NCI-H446 treated with DMSO at 0.1 percent for 48 hours (cell line): ENCODE results near the gene RNU6-8.
A peak's percentile ranks its signal among the peaks of the same experiment; 100 is the strongest.

Source experiments
- DNase-seq: peaks from one replicate; lab custom pipeline; 2025; lab: John Stamatoyannopoulos, UW

Gene RNU6-8

DNA sequence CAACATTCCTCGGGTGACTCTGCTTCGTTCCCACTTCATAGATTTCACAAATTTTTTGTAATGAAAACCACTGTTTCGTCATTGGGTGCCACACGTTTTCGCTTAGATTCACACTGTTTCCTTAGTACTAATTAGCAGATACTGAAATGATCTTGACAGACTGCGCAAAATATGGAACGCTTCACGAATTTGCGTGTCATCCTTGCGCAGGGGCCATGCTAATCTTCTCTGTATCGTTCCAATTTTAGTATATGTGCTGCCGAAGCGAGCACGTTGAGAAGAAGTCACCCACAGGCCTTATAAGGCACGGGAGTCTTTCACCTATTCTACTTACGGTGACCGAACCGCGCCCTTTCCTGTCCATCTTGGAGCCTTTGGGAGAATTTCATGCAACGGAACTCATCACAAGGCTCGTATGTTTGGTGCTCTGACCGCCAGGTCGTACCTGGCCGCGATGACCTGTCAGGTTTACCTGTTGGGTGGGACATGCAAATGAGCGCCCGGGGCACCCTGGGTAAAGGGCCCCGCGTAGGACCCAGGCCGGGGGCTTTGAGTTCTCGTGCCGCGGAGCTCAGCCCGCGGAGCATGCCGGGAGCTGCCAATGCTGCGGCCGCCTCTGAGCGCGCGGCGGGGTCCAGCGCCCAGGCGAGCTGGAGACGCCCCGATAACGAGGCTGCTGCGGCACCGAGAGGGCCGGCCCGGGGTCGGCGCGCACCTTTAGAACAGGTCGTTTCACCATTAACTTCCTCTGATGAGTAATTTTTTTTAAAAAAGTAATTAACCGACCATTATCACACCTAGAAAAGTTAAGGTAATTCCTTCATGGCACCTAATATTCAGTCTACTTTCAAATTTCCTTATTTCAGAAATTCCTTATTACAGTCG is at the start of gene RNU6-8:
Gene RNU6-8 (minus strand): TSS at position 272 of the 885 bp plus-strand sequence.
- peak; percentile 85 for DNase-seq

- DNase-seq, result peak; percentile 79
Measured at GRCh38 chr14:32252030-32252670, 49.1 kb upstream of the RNU6-8 start.

- DNase-seq, result no peak
Measured at GRCh38 chr14:32251530-32251929, 48.5 kb upstream of the RNU6-8 start.

DNA sequence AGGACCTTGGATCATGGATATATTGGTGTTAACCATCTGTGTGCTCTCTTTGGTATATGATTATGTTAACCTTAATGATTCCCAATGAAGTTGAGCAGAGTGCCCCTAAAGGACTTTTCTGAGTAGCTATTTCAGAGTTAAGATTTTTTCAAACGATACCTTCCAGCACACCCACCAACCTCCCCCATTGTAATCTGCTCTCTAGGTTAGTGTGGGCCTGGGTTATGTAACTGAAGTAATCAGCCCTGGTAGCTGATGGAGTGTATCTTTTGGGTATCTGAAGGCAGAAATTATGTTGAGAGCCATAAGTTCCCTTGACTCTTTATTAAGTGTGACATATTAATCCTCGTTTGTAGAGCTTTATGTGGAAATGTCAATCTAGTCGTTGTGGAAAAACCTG is 47.6 kb upstream of the RNU6-8 start:
- no peak for DNase-seq

DNA sequence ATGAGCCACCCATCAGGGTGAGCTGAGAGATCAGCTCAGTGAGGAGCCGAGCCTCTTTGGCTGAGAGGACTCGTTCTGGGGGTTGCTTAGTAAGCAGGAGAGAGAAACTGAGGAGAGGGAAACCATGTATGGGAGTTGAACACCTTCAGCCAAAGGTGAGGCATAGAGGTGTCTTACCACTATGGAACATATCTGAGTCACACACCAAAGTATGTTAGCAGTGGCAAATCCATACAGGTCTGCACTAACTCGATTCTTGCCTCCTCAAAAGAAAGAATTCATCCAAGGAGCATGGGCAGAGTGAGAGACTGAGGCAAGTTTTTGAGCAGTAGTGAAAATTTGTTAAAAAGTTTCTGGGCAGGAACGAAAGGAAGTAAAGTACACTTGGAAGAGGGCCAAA is 46.7 kb upstream of the RNU6-8 start:
- DNase-seq, result no peak

DNA sequence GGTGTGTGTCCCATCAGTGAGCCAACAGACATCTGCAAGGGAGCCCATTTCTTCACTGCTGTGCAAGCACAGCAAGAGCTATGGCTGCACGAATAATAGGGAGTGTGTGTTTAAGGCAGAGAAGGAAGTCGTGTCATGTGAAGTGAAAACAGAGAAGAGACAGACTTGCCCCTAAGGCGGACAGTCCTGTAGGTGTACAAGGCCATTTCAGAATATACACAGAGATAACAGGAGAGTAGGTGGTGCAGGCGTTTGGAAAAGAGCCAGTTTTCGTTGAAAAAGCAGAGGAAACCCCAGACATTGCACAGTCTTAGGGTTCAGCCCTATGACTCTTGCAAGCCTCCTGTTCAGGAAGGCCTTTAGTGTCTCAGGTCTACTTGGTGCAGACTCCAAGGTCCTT is 46.3 kb upstream of the RNU6-8 start:
- DNase-seq, result no peak

- no peak for DNase-seq
Measured at GRCh38 chr14:32246751-32247150, 43.7 kb upstream of the RNU6-8 start.

GRCh38 chr14:32244404-32244803 is 41.3 kb upstream of the RNU6-8 start:
- no peak for DNase-seq

GRCh38 chr14:32233260-32233659 is 30.2 kb upstream of the RNU6-8 start:
- DNase-seq, result no peak

- DNase-seq, result no peak
Measured at GRCh38 chr14:32232481-32232880, 29.4 kb upstream of the RNU6-8 start.

DNA sequence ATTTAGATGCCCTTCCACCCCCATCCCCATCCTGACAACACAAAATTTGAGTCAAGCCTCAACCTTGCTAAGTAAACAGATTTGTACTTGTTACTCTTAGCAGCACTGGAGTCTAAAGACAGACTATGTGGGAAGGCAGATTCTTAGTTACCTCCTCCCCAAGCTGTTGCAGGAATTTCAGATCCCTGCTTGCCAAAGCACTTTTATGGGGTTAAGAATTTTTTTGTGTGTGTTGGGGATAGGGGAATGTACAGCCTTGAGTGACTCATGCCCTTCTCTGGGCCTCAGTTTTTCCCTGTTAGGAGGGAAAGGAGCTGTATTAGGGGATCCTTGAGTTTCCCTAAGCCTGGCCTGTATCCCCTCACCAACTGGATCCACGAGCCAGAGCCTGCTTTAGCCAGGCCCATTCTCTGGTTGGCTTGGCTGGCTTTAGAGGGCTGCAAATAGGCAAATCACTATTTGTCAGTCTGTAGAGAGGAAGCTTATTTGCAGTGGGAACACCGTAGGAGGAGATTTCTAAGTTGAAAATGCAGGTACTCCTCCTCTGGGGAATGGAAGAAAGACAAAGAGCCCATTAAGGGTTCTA is 27.7 kb upstream of the RNU6-8 start:
- DNase-seq, result no peak

- no peak for DNase-seq
Measured at GRCh38 chr14:32230181-32230580, 27.1 kb upstream of the RNU6-8 start.

- DNase-seq, result no peak
Measured at GRCh38 chr14:32226056-32226455, 23.0 kb upstream of the RNU6-8 start.

DNA sequence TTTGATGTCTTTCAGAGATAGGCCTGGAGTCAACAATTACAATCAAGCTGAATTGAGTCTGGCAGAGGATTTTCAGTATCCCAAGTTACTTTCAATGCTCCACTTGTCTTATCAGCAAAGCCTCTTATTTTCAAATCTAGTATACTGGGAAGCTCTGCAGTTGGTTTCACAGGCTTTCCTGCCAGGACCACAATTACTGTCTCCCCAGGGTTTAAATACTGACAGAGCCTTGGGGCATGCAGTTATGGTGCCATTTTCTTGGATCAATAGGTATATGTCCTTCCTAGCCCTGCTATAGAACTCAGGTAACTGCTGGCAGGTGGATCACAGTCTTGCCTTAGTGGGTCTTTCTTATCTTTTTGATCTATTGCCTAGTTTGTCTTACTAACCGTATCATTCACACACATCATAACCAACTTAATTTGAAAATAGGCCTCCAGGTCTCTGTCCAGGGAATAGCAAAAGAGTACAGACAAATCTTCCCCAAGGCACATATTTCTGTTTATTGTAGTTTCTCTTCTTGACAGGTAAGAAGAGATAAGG is 22.4 kb upstream of the RNU6-8 start:
- DNase-seq, result no peak

DNA sequence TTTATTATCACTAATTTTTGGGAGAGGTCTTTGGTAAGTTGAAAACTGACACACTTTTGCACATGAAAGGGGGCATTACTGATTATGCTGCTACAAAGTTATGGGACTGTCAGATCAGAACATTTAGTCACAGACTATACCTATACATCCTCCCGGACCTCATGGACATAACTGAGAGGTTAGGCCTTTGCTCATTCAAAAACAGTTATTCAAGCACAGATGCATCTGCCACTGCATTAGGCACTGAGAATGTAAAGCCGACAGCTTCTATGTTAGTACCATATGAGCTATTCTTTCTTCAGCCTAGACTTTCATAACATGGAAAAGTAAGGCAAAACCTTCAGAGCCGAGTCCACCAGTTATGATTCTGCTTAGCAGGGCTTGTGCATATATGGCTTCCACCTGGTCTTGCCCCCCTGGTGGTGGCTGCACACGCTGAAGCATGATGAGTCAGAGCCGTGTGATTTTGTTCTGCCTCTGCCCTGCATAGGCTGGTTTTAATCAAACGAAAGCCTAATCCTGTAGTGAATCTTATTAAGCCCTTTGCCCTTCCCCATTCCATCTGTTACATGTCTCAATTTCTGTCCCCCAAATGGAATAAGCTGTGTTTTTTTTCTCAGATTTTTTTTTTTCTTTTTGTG is 21.8 kb upstream of the RNU6-8 start:
- peak; percentile 74 for DNase-seq

DNA sequence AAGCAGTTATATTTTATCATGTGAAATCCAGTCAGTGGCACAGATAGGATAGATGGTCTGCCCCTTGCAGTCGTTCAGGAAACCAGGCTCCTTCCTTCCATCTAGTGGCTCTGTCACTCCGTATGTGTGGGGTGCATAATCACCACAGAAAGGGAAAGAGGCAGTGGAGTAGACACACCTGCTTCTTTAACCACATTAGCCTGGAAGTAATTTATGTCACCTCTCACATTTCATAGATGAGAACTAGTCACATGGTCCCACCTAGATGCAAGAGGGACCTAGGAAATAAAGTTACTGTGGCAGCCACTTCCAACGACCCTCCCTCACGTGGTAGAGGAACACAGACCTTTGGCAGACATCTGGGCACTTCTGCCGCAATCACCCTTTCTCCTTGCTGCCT is 14.2 kb upstream of the RNU6-8 start:
- no peak for DNase-seq

- DNase-seq, result no peak
Measured at GRCh38 chr14:32212833-32213232, 9.8 kb upstream of the RNU6-8 start.

- DNase-seq, result no peak
Measured at GRCh38 chr14:32211068-32211404, 8.0 kb upstream of the RNU6-8 start.

DNA sequence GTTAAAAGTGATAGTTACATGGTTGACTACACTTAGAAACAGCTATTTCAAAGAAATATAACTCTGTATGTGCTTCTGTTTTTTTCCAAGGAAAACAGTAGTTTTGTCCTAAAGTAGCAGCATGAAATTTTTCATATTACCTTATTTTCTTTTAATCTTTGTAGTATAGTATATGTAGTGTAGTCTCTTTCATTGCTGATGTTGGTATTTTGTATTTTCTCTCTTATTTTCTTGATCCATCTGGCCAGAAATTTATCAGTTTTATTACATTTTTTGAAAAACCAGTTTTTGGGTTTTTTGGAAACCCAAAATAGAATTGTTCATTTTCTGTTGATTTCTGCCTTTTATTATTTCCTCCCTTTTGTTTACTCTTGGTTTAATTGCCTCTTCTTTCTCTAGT is 6.4 kb upstream of the RNU6-8 start:
- no peak for DNase-seq

DNA sequence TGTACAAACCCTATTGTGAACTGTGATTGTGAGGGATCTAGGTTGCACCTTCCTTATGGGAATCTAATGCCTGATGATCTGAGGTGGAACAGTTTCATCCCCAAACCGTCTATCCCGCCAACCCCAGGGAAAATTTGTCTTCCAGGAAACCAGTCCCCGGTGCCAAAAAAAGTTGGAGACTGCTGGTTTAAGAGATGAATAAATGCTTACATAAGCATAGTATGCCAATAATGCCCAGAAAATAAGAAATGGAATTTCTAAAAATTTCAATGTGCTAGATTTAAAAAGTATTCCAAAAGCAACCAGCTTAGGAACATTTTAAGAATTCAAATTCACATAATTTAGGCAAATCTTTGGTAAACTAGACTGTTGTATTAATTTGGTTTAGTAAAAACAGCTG is 5.4 kb upstream of the RNU6-8 start:
- DNase-seq, result no peak

DNA sequence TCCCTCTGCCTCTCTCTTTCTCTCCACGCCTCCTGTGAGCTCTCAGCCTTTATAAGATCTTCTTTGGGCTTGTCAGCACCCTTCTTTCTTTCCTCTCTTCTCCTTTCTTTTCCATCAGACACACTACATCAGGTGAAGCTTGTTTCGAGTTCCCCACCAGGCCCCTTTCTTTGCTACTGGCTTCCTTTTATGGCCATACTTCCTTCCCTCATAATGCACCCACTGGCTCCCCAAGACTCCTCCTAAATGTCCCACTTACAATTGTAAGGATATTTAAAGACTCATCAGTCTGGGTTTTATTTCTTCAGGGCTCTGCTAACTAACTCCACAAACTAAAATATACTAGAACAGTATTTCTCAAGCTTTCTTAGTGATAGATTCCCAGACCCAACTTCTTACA is 3.5 kb upstream of the RNU6-8 start:
- no peak for DNase-seq

- no peak for DNase-seq
Measured at GRCh38 chr14:32205984-32206383, 2.9 kb upstream of the RNU6-8 start.

DNA sequence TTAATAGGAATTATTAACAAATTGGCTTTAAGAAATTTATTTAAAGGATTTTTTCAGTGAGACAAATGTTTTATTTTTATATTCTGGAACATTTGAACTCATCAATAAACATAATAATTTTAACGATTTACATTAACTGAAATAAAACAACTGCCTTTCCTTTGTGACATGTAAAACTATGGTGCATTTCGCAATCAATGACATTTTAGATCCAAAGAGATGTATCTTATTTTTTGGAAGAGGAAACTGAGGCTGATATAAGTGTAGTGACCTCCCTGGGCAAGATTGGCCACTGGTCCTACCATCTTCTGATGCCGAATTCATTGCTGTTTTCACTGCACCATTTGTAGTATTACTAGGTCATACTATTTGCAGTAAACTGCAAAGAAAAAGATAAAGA is 2.5 kb upstream of the RNU6-8 start:
- no peak for DNase-seq
